Measurements from ENCODE around the gene SGK1.

The SGK1 gene

GRCh38 chr6:134165561-134166201 lies 152.2 kb downstream of the SGK1 start:
- no peak for DNase-seq

- DNase-seq: no peak
Observed at GRCh38 chr6:134164300-134164699, 153.6 kb downstream of the SGK1 start.

- DNase-seq: no peak
Observed at GRCh38 chr6:134162932-134163331, 155.0 kb downstream of the SGK1 start.

- DNase-seq: no peak
Observed at GRCh38 chr6:134161041-134161440, 156.9 kb downstream of the SGK1 start.

- DNase-seq: no peak
Observed at GRCh38 chr6:134152767-134153485, 165.0 kb downstream of the SGK1 start.

- no peak for DNase-seq
Observed at GRCh38 chr6:134148566-134148965, 169.3 kb downstream of the SGK1 start.

GRCh38 chr6:134147034-134147533 lies 170.8 kb downstream of the SGK1 start:
- DNase-seq: no peak

- DNase-seq: no peak
Observed at GRCh38 chr6:134146268-134147033, 171.5 kb downstream of the SGK1 start.

- DNase-seq: peak in 1 of 2 experiments; percentile 4
Observed at GRCh38 chr6:134145786-134146185, 172.1 kb downstream of the SGK1 start.

- DNase-seq: no peak
Observed at GRCh38 chr6:134138226-134138975, 179.5 kb downstream of the SGK1 start.

- DNase-seq: no peak
Observed at GRCh38 chr6:134134654-134135053, 183.3 kb downstream of the SGK1 start.

- no peak for DNase-seq
Observed at GRCh38 chr6:134132494-134133141, 185.3 kb downstream of the SGK1 start.

- DNase-seq: no peak
Observed at GRCh38 chr6:134131530-134132139, 186.3 kb downstream of the SGK1 start.

GRCh38 chr6:134128146-134128545 lies 189.8 kb downstream of the SGK1 start:
- DNase-seq: no peak

GRCh38 chr6:134123666-134124208 lies 194.2 kb downstream of the SGK1 start:
- peak; percentile 48 to 55 for DNase-seq

GRCh38 chr6:134122775-134123174 lies 195.1 kb downstream of the SGK1 start:
- DNase-seq: no peak

- no peak for DNase-seq
Observed at GRCh38 chr6:134119486-134119885, 198.4 kb downstream of the SGK1 start.

Measured in AML-193 (cell line).